Measurements from ENCODE around the gene SAMD4B.

DNA sequence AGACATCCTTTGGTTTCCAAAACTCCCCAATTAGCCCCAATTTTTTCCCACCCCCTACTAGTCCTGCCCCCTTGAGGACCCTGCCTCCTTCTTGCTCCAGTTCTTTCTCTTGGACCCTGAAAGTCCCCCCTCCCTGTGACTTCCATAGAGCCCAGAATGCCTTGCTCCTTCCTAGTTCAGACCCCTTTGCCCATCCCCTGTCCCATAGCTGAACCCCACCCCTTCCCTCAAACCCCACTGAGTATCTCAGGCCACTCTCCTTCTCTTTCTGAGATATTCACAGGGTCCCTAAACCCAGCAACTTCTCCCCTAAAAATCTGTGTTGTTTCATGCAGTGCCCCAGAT lies 20.4 kb upstream of the SAMD4B start:
- TF ChIP-seq YY1 (IDR thresholded peaks at IDR 0.05; ENCODE audit: insufficient read depth, insufficient read length) (no peak), ZNF274 (IDR thresholded peaks at IDR 0.05; ENCODE audit: low read depth, low read length) (no peak)

Data from NT2/D1 (cell line).